Activated CD4-positive, CD25-positive, alpha-beta regulatory T cell (primary cell): ENCODE measurements around the gene TSPAN18.

Experiments
- DNase-seq, 4 experiments: peaks; one replicate each; lab custom pipeline; 2025; lab: John Stamatoyannopoulos, UW

Gene TSPAN18

DNA sequence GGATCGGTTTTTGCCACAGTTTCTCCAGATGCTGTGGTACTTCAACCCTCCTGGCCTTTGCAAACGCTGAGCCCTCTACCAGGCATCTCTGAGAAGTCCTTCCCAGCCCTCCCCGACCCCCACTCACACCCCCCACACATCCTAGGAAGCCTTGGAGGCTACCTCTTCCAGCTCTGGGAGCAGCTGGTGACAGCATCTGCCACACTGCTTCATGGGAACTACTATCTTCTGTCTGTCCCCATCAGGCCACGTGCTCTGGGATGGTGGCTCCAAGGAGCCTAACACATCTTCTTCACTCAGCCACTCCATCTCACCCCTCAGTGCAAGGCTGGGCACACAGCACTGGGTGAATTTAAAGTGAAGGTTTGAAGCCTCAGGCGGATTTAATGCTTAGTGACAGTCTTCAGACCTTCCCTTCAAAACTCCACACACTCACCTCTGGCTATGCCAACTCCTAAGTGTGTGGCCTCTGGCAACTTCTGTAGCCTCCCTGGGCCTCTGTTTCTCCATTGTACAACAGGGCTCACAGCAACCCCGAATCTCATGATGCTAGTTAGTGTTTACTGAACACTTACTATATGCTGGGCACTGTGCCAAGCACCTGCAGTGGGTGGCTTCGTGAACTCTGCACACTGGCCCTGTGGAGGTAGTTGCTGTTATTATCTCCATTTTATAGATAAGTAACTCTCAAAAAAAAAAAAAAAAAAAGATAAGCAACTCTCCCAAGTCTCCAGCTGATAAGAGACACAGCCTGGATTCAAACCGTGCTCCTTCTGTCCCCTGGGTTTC, 231.2 kb downstream of the TSPAN18 start:
- DNase-seq = no peak

DNA sequence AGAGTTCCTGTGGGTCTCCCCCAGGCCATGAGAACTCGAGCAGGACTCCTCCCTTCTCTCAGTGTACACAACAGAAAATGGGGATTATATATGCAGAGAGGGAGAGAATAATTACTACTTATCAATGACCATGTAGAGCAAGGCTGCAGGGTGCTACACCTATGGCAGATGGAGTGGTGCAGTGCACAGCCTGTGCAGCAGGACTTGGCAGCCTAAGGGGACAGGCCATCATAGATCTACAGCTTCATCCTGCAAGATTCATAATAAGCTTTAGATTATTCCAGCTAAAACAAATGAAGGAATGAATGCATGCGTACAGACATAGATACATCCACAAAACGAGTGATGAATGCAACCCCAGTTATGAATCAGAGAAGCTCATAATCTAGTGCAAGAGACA, 232.3 kb downstream of the TSPAN18 start:
- no peak for DNase-seq

DNA sequence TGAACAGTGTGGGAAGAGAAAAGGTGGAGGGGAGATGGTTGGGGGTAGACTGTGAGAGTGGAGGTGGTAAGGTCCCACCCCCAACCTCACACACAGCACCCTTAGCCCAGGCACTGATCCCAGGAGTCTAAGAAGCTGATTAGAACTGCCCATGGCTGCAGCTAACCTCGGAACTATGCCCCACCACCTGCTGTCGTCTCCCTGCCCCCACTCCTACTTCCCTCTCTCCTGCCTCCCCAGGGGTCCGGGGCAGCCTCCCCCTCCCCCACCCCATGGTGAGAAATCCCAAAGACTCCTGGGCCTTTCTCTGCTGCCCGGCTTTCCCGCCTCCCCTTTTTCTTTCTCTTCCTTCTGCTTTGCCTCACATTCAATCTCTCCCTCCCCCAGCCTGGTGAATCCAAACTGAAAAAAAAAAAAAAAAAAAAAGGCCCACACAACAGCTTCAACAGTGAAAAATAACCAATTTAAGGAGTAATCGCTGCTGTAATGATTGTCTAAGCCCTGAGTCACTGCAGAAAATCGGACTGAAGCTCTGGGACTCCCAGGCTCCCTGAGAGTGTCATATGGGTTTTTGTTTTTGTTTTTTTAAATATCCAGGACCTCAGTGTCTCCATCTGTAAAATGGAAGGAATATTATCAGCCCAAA, 233.6 kb downstream of the TSPAN18 start:
- DNase-seq = no peak

DNA sequence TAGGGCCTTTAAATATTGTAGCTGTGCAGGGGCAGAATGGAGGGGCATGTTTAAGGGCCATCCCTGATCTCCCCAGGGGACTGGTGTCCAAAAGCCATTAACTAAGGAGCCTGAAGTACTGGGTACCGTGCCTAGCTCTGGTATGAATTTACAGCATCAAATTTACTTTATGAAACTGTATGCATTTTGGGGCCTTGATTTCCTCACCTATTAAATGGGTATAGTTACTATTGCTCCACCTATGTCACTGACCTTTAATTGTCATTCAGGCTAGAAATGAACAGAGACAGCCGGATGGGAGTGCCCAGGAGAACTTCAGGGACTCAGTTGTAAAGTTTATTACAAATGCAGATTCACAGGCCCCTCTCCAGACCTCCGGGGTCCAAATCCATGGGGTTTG, 235.7 kb downstream of the TSPAN18 start:
- DNase-seq = no peak

DNA sequence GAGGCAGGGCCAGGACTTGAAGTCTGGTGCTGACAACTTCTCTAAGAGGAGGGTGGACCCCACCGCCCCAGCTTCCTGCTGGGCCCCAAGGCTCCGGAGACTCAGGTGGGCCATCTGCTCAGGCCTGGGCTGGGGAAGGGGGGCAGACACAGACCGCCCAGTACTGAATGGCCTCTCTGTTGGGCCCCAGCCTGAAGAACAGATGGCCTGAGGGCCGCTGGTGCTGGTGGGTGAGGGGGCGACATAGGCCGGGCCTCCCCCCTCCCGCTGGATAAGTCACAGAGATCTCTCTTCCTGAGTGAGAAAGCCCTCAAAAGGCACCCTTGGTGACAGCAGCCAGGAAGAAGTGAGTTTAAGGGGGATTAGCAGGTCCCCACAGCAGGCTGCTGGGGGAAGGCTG, 236.4 kb downstream of the TSPAN18 start:
- no peak for DNase-seq

DNA sequence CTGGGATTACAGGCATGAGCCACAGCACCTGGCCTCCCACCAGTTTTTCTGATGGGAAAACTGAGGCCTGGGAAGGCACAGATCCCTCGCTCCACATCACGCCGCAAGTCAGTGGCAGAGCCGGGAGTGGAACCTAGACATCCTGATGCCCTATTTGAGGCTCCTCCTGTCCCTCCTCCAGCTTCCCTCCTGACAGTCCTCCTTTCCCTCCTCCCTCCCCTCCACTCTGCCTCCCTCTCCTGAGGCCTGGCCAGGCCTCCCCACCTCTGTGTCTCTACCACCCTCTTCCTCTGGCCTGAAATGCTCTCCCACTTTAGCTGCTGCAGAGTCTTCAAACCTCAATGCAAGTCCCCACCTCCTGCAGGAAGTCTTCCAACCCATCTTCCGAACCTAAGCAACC, 237.2 kb downstream of the TSPAN18 start:
- no peak for DNase-seq

DNA sequence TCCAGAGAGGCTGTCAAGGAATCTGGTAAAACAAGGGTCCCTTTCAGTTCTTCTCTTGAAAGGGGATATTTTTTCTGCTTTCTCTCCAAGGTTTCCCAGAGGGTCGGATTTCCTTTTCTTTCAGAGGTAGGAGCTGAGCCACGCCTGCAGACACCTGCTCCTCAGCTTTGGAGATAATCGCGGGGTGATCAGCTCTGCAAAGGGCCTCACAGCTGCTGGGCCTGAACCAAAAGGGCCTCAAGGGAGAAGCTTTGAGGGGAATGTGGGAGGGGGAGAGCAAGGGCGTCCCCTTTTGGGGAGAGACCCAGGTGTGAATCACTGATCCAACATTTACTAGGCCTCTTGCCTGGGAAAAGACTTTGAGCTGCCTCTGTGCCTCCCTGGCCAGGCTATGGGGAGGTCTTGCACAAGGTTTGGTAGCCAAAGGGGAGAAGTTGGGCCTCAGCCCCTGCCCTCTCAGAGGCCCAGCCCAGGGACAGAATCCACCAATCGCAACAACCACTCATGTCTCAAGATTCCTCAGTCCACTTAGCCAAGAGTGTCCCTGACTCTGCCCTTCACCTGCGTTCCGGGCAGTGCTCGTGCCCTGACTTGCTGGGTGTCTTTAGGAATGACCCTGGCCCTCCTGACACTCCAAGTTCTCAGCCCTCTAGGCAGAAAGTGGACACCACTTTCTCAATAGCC, 237.9 kb downstream of the TSPAN18 start:
- DNase-seq = no peak

DNA sequence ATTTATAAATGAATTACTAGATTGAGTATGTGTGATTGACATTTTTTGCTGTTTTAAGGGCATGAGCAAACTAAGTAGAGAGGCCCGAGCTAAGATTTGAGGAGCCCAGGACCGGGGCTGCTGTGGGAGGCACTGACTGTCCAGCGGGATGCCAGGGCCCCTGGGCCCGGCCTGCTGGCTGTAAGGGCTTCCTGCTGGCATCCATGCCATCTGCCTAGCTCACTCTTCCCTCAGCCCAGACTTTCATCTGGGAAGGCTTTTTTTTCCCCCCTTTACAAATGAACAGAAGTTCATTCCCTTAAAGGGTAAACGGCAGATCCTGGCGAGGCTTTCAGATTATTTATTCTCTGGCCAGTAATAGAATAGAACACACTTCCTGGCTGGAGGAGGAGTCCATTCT, 239.9 kb downstream of the TSPAN18 start:
- DNase-seq = no peak

DNA sequence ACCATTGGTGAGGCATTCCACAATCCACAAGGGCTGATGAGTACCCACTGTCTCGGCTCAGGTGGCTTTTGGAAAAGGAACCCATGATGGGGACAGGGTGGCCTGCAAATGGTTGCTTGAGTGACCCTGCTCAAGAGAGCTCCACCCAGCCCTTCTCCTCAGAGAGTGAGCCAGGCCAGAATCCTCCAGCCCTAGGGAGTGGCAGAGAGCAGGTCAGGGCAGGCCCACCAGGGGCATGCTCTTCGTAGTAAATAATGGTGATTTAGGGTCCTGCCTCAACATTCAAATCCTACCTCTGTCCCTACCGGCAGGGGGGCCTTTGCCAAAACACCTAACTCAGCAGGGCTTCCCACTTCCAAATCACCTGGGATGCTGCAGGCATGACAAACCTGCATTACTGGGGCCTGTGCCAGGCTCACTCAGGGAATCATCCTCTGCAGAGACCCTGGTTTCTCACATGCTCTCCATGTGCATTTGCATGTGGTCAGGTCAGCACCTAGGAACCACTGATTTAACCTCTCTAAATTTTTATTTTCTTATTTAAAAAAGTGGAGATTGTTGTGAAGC, 241.3 kb downstream of the TSPAN18 start:
- DNase-seq = no peak

DNA sequence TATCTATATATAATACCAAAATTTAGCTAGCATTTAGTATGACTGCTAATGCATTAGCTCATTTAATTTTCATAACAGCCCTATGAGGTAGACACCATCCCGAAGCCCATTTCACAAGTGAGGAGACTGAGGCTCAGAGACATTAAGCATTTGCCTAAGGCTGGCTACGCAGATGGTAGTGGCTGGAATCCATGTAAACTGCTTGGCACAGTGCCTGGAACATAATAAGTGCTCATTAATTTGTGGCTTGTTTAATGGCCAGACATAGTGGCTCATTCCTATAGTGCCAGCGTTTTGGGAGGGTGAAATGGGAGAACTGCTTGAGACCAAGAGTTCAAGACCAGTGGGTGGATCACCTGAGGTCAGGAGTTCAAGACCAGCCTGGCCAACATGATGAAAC, 241.7 kb downstream of the TSPAN18 start:
- no peak for DNase-seq

DNA sequence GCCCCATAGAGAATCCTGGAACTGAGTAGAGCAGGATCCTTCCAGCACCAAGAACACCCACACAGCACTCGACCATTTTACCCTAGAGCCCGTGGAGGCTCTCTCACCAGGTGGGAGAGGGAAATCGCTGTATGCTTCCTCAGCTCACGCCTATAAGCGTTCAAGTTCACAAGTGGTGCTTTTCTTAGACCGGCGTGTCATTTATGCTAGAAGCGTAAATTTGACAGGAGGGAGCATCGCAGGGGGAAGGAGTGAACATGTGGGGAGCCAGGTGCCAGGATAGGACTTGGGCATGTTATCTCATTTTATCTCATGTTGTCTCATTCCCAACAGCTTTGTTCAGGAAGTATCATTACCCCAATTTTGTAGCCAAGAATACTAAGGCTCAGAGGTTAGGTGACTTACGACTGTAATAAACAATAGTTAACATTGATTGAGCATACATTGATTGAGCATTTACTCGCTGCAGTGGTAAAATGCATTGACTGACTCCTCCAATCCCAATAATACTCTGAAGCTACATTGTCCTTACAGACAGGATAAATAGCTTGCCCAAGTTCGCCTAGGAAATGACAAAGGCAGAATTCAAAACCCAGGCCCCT, 243.0 kb downstream of the TSPAN18 start:
- DNase-seq = no peak

DNA sequence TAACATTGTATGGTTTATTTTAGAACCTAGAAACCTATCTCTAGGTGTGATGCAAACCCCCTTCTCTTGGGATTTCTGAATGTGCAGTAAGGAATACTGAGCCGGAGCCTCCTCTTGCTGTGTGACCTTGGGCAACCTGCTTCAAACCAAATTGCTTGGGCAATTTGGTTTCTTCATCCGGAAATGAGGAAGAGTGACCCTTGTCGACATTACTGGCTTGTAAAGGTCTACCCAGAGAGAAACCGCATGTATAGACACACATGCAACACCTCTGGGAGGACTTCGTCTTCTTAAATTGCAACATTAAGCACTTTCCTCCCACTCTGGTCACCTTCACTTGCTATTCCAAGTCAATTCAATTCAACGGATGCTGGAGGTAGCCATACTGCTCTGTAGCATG, 243.5 kb downstream of the TSPAN18 start:
- no peak for DNase-seq

DNA sequence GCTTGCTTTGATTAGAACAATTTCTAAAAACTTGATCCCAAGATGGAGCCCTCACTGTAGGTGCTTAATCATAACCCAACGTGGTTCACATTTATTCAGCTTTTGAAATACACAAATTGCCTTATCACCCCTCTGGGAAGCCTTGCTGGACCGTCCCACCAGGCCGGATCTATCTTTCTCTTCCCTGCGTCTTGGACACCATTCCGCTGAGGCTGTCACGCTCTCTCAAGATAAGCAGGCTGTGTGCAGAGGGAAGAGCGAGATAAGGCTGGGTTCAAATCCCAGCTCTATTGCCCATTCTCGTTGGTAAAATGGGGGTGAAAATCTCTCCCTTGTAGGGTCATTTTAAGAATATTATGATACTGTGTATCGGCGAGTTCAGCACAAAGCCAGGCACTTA, 244.4 kb downstream of the TSPAN18 start:
- DNase-seq = no peak

DNA sequence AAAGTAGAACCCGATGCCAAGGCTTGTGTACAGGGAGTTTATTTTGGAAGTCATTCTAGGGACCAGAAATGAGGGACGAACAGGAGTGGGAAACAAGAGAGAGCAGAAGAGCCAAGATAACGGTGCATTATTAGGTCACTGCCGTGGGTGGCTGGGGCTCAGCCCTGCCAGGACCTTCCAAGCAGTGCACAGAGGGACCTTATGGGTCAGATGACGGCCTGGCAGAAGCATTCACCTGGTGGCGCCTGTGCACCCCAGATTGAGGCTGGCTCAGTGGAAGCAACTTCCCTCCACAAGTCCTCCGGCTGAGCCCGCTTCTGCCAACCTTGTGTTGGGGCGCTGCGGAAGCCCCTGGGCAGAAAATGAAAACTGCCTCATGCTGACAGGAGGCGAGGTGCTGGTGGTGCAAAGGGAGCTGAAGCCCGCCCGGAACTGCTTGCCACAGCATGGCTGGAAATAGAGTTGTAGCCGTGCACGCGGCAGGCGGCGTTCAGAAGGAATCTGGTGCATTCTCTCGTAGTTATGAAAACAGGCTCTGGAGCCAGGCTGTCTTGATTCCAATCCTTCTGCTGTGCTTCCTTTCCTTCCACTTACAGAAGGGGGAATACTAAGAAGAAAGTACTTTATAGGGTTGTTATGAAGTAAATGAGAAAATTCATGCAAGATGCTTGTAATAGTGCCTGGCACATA, 246.1 kb downstream of the TSPAN18 start:
- DNase-seq = no peak

DNA sequence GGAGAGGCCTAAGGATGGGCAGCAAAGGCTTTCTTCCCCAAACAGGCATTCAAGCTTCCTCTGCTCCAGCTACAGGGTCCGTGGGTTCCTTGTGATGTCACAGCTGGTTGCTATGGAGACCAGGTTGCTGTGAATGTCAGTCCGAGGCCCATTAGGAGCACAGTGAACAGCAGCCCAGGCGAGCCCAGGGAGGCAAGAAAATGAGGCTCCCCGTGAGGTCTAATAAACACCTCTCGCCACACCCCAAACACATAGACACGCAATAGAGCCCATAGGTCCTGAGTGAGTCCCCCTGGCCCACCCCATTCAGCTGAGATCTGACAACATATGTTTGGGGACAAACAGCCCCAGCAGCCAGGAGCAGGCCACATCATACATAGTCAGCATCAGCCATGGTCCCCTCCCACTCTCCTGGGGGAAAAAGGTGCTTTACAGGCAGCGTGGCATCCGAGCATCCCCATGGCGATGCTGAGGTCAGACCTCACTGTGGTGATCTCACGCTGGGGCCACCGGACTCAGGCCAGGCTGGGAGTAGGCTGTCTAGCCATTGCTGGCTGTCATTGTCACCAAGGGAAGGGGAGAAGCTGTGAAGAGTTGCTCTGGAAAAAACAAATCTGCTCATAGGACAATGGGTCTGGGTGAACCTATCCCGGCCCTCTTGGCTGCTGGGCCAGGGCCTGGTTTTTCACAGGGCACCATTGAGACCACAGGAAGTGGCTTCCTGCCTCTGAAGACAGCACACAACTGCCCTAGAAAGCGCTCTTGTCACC, 247.1 kb downstream of the TSPAN18 start:
- DNase-seq = no peak

DNA sequence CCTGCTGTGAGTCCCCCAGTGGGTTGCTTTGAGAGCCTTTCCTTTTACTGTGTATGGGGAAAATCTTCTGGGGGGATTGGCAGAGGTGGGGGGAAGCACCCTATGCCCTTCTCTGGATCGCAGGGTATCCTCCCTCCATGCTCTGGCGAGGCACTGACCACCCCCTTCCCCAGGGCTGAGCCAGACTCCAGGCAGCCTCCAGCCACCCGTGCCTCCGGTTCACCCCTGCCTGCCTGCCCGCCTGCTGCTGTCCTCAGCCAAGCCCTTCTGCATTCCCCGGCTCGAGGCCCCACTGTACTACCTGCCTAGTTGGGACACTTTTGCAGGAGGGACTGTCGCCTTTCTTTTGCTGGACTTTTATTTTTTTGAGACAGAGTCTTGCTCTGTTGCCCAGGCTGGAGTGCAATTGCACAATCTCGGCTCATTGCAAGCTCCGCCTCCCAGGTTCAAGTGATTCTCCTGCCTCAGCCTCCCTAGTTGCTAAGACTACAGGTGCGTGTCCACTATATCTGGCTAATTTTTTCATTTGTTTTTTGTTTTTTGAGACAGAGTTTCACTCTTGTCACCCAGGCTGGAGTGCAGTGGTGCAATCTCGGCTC, 247.7 kb downstream of the TSPAN18 start:
- no peak for DNase-seq

DNA sequence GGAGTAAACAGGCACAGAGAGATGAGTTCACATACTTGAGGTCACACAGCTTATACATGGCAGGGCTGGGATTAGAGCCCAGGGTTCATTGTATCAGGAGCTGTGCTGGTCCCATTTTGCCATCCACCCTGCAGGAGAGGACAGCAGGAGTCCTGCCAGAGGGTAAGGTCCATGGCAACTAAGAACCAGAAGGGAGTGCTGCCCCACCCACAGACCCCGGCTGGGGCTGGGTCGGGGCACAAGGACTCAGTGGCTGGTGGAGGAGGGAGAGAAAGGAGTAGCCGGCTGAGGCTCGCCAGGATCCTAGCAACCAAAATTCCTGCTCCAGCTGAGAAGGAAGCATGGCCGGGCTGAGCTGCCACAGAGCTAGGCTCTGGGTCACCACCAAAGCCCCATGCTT, 249.8 kb downstream of the TSPAN18 start:
- no peak for DNase-seq

DNA sequence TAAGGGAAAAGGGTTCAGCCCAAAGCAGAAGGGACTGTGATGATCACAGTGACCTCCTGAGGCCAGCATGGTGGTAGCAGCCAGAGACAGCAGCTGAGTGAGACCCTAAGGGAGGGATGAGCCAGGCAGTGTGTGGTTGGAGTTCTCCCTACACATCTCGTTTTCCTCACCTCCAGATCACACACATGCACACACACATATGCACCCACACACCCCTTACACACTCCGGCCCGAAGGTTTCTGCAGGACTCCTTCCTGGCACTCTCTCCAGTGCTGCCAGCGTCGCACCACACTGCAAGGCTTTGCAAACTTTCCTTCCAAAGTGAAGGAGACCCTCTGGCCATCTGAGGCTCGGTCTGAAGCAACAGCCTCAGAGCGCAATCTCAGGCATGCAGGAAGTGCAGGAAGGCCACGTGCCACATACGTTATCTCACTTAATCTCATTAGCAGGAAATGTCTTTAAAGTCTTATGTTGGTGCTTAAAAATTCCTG, 250.8 kb downstream of the TSPAN18 start:
- DNase-seq = no peak

DNA sequence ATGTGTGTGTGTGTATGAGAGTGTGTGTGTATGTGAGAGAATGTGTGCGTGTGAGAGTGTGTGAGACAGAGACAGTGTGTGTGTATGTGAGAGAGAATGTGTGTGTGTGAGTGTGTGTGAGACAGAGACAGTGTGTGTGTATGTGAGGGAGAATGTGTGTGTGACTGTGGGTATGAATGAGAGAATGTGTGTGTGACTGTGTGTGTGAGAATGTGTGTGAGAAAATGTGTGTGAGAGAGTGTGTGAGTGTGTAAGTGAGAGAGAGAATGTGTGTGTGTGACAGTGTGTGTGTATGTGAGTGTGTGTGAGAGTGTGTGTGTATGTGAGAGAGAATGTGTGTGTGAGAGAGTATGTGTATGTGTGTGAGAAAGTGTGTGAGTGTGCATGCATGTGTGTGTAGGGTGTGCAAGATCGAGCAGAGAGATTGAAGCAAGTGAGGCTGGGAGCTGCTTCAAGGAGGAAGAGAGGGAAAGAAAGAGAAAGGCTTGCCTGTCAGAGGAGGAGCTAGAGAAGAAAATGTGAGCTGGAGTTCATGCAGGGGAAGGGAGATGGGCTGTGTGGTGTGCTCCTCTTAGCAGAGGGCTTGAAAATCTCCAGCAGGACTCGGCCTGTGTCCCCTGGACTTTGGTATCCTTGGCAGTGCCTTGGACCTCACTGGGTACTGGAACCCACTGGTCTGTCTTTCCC, 251.7 kb downstream of the TSPAN18 start:
- no peak for DNase-seq

DNA sequence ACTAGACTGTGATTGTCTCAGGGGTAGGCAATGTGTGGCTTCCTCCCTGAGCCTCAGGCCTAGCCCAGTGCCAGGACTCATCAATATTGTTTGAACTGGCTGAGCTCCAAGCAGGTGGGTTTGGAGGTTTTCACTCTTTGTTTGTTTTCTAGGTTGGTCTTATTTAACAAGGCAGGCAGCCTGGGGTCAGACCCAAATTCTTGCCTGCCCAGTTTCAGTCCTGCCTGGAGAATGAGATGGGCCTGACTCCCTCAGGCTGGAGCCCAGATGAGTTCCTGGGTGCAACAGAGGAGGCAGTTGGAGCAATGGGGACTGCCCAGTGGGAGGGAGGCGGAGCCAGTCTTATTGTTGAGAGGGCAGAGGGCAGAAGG, 252.2 kb downstream of the TSPAN18 start:
- DNase-seq = no peak
